Stromal cell of bone marrow (primary cell): ENCODE results near the gene RHO.
"Not testable (repeated sequence)": the region's sequence is repeated elsewhere in the genome, so short reads cannot be mapped to it uniquely, and the experiment has no call there.

Experiments used
- DNase-seq: peaks from one replicate; pipeline ENCODE4 v3.0.0-alpha.2; 2012; ENCODE audit warnings: low read depth

The RHO gene

GRCh38 chr3:129499604-129500333 is 28.7 kb upstream of the RHO start:
- DNase-seq: not testable (repeated sequence)

DNA sequence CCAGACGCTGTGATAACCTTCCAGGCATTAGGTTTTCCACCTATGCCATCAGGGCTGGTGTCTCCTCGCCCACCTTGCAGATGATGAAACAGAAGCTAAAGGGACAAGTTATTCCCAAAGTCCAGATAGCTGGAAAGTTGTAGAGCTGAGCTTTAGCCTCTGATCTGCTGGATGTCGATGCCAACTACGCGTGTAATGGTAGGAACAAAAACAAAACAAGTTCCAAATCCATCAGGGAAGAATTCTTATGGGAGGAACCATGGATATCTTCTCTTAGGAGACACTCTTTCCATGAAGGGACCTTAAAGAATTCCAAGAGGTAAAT is 28.1 kb upstream of the RHO start:
- no peak for DNase-seq

DNA sequence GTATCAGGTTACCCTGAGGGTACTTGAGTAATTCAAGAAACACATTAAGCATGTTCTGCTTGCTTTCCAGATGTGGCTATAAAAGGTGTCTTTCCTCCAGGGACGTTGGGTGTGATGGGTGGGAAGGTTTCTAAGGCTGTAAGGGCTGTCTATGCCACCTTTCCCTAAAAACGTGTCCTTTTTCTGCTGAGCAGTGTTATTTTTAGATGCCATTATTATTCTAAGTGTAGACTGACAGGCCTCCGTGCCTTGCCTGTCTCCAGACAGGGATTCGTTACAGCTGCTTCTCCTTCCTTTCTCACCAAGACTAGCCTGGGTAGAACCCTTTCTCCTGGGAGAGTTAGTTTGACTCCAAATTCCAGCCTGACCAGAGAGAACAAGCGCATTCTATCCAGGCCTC is 26.8 kb upstream of the RHO start:
- no peak for DNase-seq

DNA sequence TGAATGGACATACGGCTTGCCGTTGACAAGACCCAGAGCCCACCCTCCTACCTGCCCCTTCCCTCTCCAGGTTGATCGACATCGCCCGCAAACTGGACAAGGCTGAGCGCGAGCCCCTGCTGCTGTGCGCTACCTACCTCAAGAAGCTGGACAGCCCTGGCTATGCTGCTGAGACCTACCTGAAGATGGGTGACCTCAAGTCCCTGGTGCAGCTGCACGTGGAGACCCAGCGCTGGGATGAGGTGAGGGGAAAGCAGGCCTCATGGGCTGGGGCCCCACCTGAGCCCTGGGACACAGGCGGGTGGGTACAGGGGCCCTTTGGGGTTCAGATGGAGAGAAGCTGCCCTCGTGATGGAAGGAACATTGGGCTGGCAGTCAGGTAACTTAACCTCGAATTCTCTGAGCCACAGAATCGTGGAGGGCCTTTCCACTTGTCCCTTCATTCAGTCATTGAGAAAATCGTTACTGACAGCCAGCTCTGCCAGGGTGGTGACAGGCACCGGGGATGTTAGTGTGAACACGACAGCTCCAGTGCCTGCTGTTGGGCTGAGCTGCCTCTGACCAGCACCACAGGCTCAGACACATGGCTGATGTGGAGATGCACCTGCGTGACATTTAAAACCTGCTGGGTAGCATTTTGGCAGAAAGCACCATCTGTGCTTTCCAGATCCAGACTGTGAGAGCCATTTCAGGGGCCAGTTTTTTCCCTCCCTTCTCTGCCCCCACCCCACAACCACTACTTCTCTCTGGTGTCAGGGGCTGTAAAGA is 25.6 kb upstream of the RHO start:
- DNase-seq: no peak

GRCh38 chr3:129503471-129504291 is 24.8 kb upstream of the RHO start:
- no peak for DNase-seq

DNA sequence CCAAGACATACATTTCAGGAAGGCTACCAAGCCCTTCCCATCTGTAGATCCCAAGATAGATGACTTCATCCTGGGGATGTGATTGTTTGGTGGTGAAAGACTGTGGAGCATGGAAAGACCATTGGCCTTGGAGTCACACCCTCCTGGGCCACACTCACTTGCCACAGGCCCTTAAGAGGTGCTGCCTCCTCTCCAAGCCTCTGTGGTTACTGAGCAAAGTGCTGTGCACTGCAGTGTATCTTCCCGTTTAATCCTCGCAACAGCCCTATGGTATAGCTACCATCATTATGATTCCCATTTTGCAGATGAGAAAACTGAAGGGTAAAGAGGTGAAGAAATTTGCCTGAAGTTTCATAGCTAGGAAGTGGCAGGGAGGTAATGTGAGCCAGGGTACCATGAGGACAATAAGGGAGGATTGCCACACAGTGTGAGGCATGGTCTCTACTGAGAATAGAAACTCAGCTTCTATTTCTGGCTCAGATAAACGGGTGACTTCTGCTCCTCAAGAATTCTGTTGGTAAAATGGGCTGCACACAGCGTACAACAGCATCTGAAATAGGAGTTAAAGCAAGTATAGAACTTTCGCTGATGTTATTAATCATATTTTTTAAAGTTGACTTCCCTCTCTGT is 23.9 kb upstream of the RHO start:
- no peak for DNase-seq

- no peak for DNase-seq
These were observed 23.1 kb upstream of the RHO start for GRCh38 chr3:129505341-129505740.

GRCh38 chr3:129506231-129506742 is 22.2 kb upstream of the RHO start:
- no peak for DNase-seq

DNA sequence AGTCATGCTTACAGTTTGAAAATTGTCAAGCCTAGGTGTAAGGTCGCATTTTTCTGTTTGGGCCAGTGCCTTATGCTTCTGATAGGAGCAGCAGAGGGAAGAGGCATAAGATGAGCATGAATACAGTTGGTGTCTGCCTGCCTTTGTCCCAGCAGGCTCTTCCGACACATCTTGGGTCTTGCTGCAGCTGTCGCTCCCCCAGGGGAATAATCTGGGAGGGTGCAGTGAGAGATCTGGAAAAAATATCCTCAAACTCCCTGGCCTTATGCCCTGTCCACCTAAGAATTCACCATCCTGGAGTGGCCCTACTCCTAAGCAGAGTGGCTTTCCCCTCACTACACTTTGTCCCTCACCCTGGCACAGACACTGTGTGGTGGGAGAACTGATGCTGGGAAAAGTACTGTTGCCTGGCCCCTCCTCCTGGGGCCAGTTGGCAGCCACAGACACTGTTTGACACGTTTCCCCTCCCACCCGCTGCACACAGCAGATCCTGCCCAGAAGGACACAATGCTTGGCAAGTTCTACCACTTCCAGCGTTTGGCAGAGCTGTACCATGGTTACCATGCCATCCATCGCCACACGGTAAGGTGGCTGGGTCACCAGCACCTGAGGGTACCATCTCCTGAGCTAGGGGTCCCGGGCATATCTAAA is 21.1 kb upstream of the RHO start:
- DNase-seq: no peak

DNA sequence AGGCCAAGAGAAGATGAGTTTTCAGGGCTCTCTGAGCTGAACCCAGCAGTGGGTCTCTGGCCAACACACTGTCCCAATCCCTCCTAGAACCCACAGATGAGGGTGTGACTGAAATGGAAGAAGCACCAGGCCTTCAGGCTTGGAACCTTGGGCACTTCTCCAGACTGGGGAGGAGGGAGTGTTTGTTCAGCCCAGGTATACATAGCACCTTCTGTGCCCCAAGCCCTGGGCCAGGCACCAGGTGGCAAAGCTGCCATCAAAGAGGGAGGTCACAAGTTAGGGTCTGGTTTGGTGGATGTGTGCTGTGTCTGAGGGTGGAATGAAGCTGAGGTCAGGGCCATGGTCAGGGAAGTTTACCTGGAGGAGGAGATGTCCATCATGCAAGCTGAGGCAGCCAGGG is 15.8 kb upstream of the RHO start:
- DNase-seq: no peak

DNA sequence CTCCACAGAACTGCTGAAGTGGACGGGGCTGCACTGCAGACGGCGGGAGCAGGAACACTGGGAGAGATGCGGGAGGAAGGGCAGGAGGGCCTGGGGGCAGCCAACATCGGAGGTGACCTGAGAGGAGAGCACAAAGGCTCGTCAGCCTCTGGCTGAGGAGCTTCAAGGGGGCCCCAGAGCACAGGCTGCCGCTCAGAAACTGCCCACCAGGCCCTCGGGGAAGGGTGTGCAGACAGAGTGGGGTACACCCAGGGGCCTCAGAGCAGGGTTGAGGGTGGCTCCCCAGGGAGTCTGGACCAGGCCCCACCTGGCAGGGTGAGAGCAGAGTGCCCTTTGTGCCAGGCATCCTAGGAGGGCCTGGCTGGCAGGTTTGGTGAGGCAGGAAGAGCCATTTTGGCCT is 14.7 kb upstream of the RHO start:
- no peak for DNase-seq

GRCh38 chr3:129514110-129514509 is 14.3 kb upstream of the RHO start:
- no peak for DNase-seq

- no peak for DNase-seq
These were observed 13.9 kb upstream of the RHO start for GRCh38 chr3:129514563-129514962.

DNA sequence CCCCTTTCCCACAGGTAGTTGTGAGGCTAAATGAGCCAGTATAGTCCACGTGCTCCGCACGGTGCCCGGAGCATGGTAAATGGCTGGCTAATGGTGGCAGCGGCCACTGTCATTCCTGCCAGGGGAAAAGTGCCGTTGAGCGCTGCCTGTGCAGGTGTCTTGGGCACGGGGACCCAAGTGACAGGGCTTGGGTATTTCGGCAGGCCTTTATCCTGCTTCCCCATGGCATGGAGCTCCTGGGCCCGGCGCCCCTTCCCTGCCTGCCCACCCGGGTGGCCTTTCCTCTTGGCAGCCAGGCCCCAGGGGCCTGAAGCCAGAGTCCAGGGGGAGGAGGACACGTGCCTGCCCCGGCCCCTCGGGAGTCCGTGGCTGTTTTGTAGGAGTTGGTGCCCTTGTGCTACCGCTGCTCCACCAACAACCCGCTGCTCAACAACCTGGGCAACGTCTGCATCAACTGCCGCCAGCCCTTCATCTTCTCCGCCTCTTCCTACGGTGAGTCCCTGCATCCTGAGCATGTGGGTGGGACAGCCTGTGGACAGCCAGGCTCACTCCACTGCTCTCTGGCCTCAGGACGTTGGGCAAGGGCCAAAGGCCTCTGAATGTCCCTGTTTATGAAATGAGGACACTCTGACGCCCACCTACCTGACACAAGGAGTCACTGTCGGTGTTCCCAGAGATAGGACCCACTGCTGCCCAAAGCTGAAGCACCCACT is 13.2 kb upstream of the RHO start:
- not testable (repeated sequence) for DNase-seq

DNA sequence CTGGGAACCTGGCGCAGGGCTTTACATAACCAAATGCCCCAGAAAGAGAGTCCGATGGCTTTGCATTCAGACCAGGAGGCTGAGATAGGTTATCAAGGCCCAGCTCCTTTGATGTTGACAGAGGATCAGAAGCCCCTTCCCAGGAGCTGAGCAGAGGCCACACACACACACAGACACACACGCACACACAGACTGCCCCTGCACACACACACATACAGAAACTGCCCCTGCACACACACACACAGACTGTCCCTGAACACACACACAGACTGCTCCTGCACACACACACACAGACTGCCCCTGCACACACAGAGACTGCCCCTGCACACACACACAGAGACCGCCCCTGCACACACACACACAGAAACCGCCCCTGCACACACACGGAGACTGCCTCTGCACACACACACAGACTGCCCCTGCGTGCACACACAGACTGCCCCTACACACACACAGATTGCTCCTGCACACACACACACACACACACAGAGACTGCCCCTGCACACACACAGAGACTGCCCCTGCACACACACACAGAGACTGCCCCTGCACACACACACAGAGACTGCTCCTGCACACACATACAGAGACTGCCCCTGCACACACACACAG is 12.5 kb upstream of the RHO start:
- DNase-seq: not testable (repeated sequence)

GRCh38 chr3:129517516-129517915 is 10.9 kb upstream of the RHO start:
- no peak for DNase-seq

- no peak for DNase-seq
These were observed 10.3 kb upstream of the RHO start for GRCh38 chr3:129518038-129518561.

DNA sequence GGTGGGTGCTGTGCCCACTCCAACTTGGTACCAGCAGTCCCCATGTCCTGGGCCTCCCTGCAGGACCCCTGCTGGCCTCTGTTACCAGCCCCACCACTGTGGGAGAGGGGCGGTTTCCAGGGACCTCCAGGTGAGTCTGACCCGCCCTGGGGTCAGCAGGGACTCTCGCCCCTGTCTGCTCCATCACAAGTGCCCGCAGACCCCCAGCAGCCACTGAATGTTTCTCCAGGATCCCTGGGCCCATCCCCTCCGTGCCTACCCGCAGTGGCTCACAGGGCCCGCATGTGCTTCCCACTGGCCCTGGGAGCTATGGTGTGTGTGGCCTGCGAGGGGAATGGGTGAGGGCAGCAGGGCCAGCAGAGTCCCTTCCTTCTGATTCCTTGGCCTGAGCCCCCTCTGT is 9.9 kb upstream of the RHO start:
- no peak for DNase-seq

GRCh38 chr3:129519449-129519848 is 9.0 kb upstream of the RHO start:
- DNase-seq: no peak
